H9 (cell line): ENCODE data around the gene OAS2. TPM values are rescaled to one million over a fixed set of nuclear protein-coding genes. Genes with fewer than 3 reads are reported as not detected.

Experiments
- DNase-seq: peaks from one replicate; pipeline ENCODE4 v3.0.0-alpha.2; 2017
- H2AFZ ChIP-seq: one replicate; pipeline ENCODE4 v1.6.1; 2013; ENCODE audit warnings: mild to moderate bottlenecking, low read length, control low read depth, moderate library complexity
- H2AK5ac ChIP-seq: 2 replicates; pipeline ENCODE4 v1.6.1; 2013; ENCODE audit warnings: low read length, control low read depth, mixed read lengths; ENCODE audit not compliant: insufficient read length
- H2BK120ac ChIP-seq: one replicate; pipeline ENCODE4 v1.6.1; 2013; ENCODE audit warnings: low read depth, mild to moderate bottlenecking, low read length, control low read depth, inconsistent platforms; ENCODE audit not compliant: poor library complexity, severe bottlenecking
- H2BK12ac ChIP-seq: 2 replicates; pipeline ENCODE4 v1.6.1; 2013; ENCODE audit warnings: low read length, control low read depth, mixed read lengths, low read depth; ENCODE audit not compliant: insufficient read length
- H2BK15ac ChIP-seq: 2 replicates; pipeline ENCODE4 v1.6.1; 2013; ENCODE audit warnings: low read depth, low read length, control low read depth
- H2BK20ac ChIP-seq: one replicate; pipeline ENCODE4 v1.6.1; 2013; ENCODE audit warnings: low read depth, mild to moderate bottlenecking, low read length, control low read depth, inconsistent platforms; ENCODE audit not compliant: poor library complexity, severe bottlenecking
- H2BK5ac ChIP-seq: 2 replicates; pipeline ENCODE4 v1.6.1; 2013; ENCODE audit warnings: low read length, control low read depth, mixed read lengths; ENCODE audit not compliant: insufficient read length
- H3K14ac ChIP-seq: 2 replicates; pipeline ENCODE4 v1.6.1; 2013; ENCODE audit warnings: low read length, control low read depth; ENCODE audit not compliant: insufficient read depth
- H3K18ac ChIP-seq: 2 replicates; pipeline ENCODE4 v1.6.1; 2013; ENCODE audit warnings: low read depth, mild to moderate bottlenecking, mixed read lengths, low read length, control low read depth; ENCODE audit not compliant: insufficient read length
- H3K23ac ChIP-seq: 2 replicates; pipeline ENCODE4 v1.6.1; 2013; ENCODE audit warnings: low read length, control low read depth, mixed read lengths, low read depth; ENCODE audit not compliant: insufficient read length
- H3K23me2 ChIP-seq: 2 replicates; pipeline ENCODE4 v1.6.1; 2013; ENCODE audit warnings: low read depth, mild to moderate bottlenecking, mixed read lengths, low read length, control low read depth; ENCODE audit not compliant: insufficient read length, poor library complexity, severe bottlenecking
- H3K27ac ChIP-seq: 2 replicates; pipeline ENCODE4 v1.5.1; 2013; ENCODE audit warnings: low read length, control low read depth, mixed read lengths, low read depth; ENCODE audit not compliant: insufficient read length
- H3K27me3 ChIP-seq: 2 replicates; pipeline ENCODE4 v1.6.1; 2013; ENCODE audit warnings: low read length, control low read depth, inconsistent platforms; ENCODE audit not compliant: insufficient read depth
- H3K4ac ChIP-seq: 2 replicates; pipeline ENCODE4 v1.6.1; 2013; ENCODE audit warnings: low read depth, mild to moderate bottlenecking, control low read depth, inconsistent platforms, low read length, moderate library complexity
- H3K4me1 ChIP-seq: 2 replicates; pipeline ENCODE4 v1.6.1; 2013; ENCODE audit warnings: low read length, control low read depth, inconsistent platforms; ENCODE audit not compliant: insufficient read depth
- H3K4me2 ChIP-seq: 2 replicates; pipeline ENCODE4 v1.6.1; 2013; ENCODE audit warnings: low read length, control low read depth, mixed read lengths; ENCODE audit not compliant: insufficient read length, insufficient read depth
- H3K56ac ChIP-seq: 2 replicates; pipeline ENCODE4 v1.6.1; 2013; ENCODE audit warnings: low read depth, mild to moderate bottlenecking, mixed read lengths, low read length, control low read depth; ENCODE audit not compliant: insufficient read length
- H3K79me1 ChIP-seq: 2 replicates; pipeline ENCODE4 v1.6.1; 2013; ENCODE audit warnings: low read depth, mild to moderate bottlenecking, moderate library complexity, low read length, control low read depth, inconsistent platforms; ENCODE audit not compliant: insufficient read depth, poor library complexity, severe bottlenecking
- H3K79me2 ChIP-seq: 2 replicates; pipeline ENCODE4 v1.6.1; 2013; ENCODE audit warnings: low read length, control low read depth, inconsistent platforms; ENCODE audit not compliant: insufficient read depth
- H3K9ac ChIP-seq: 2 replicates; pipeline ENCODE4 v1.6.1; 2013; ENCODE audit warnings: low read length, control low read depth, mixed read lengths; ENCODE audit not compliant: insufficient read length; ENCODE audit errors: extremely low read depth
- H3K9me3 ChIP-seq: one replicate; pipeline ENCODE4 v1.6.1; 2013; ENCODE audit warnings: low read depth, low read length, inconsistent platforms; ENCODE audit not compliant: control insufficient read depth
- H3T11ph ChIP-seq: one replicate; pipeline ENCODE4 v1.6.1; 2013; ENCODE audit warnings: mild to moderate bottlenecking, low read length, control low read depth, inconsistent platforms
- H4K20me1 ChIP-seq: one replicate; pipeline ENCODE4 v1.6.1; 2013; ENCODE audit not compliant: control insufficient read depth, insufficient read length, insufficient read depth
- H4K5ac ChIP-seq: 2 replicates; pipeline ENCODE4 v1.6.1; 2013; ENCODE audit warnings: low read depth, mild to moderate bottlenecking, mixed read lengths, low read length, control low read depth; ENCODE audit not compliant: insufficient read length
- H4K8ac ChIP-seq: replicated peaks from 2 replicates; pipeline ENCODE4 v1.6.1; 2013; ENCODE audit warnings: low read length, control low read depth, mixed read lengths, low read depth; ENCODE audit not compliant: insufficient read length
- H4K91ac ChIP-seq: 2 replicates; pipeline ENCODE4 v1.6.1; 2013; ENCODE audit warnings: low read depth, mild to moderate bottlenecking, moderate library complexity, mixed read lengths, low read length, control low read depth; ENCODE audit not compliant: insufficient read length
- H3K27ac Mint-ChIP-seq, 3 experiments: 2 replicates in 2 of 3; 3 replicates in 1 of 3; pipeline ENCODE4 v1.8.0; 2020 to 2021; ENCODE audit warnings: mixed read lengths in 3 of 3, mild to moderate bottlenecking in 1 of 3, moderate library complexity in 1 of 3
- H3K27me3 Mint-ChIP-seq: 2 replicates; pipeline ENCODE4 v1.8.0; 2021; ENCODE audit warnings: low read depth, mild to moderate bottlenecking, moderate library complexity, mixed read lengths
- H3K36me3 Mint-ChIP-seq, 3 experiments: 2 replicates in 2 of 3; 3 replicates in 1 of 3; pipeline ENCODE4 v1.8.0; 2020 to 2021; ENCODE audit warnings: low read depth in 3 of 3, mixed read lengths in 3 of 3; ENCODE audit not compliant: insufficient read depth in 1 of 3
- H3K4me1 Mint-ChIP-seq, 2 experiments: 2 replicates each; pipeline ENCODE4 v1.8.0; 2020; ENCODE audit warnings: mixed read lengths in 2 of 2
- H3K4me3 Mint-ChIP-seq, 2 experiments: 2 replicates in 1 of 2; 3 replicates in 1 of 2; pipeline ENCODE4 v1.8.0; 2020 to 2021; ENCODE audit warnings: mild to moderate bottlenecking in 2 of 2, mixed read lengths in 2 of 2, moderate library complexity in 1 of 2
- H3K9me3 Mint-ChIP-seq, 2 experiments: 2 replicates in 1 of 2; 3 replicates in 1 of 2; pipeline ENCODE4 v1.8.0; 2020; ENCODE audit warnings: mild to moderate bottlenecking in 2 of 2, mixed read lengths in 2 of 2, moderate library complexity in 1 of 2
- CTCF ChIP-seq: fragments of 200-600 bp; sonication (generic); conservative IDR thresholded peaks from 3 replicates; pipeline ENCODE4 v1.8.0; 2021; ENCODE audit warnings: antibody characterized with exemption, mild to moderate bottlenecking
- WGBS: extraction: QIAGEN DNeasy Blood & Tissue Kit; methylation state at CpG from one replicate; pipeline ENCODE4 v1.1.7; 2013; ENCODE audit warnings: missing lambda C conversion rate, low lambda C conversion rate, mixed read lengths; ENCODE audit not compliant: insufficient read length; ENCODE audit errors: extremely low coverage; 5-methylcytosine and 5-hydroxymethylcytosine counted together
- total RNA-seq: library from RNA; stranded (reverse); gene quantifications from 2 replicates; pipeline ENCODE4 v1.2.1, GENCODE V29; 2021

Gene OAS2
- total RNA-seq, 1 experiment from 2014 or later, result not detected

- Histone ChIP-seq H3K4me1 (no peaks in the 10 kb centered on the region), H3K4ac (no peak overlapping the region), H3K56ac (no peak overlapping the region), H3K79me2 (no peaks in the 10 kb centered on the region), H3K79me1 (no peaks in the 10 kb centered on the region), H3K9me3 (no peaks in the 10 kb centered on the region), H4K91ac (no peak overlapping the region), H3K23me2 (peaks cover 8% of the 10 kb centered on the region), H2BK15ac (no peak overlapping the region), H4K8ac (no peak overlapping the region), H2BK5ac (no peak overlapping the region), H3K27ac (no peak overlapping the region), H3K4me2 (no peak overlapping the region), H3K27me3 (no peaks in the 10 kb centered on the region; the same call in 1 of the 2 replicates), H3T11ph (no peak overlapping the region), H4K20me1 (no peaks in the 10 kb centered on the region), H4K5ac (no peak overlapping the region), H3K9ac (no peak overlapping the region), H2AFZ (no peak overlapping the region), H3K14ac (no peak overlapping the region), H3K23ac (no peak overlapping the region), H2BK20ac (no peak overlapping the region), H3K18ac (no peak overlapping the region), H2BK120ac (no peak overlapping the region), H2AK5ac (no peak overlapping the region), H2BK12ac (no peak overlapping the region)
- Mint-ChIP-seq H3K27me3 (peaks cover 32% of the 10 kb centered on the region), H3K27ac (no peak overlapping the region; a peak in 1 of 7 replicates), H3K36me3 (no peaks in the 10 kb centered on the region), H3K9me3 (no peaks in the 10 kb centered on the region; a peak in 1 of 5 replicates), H3K4me3 (no peak overlapping the region; a peak in 1 of 5 replicates), H3K4me1 (peaks cover 6 to 21% of the 10 kb centered on the region in 2 experiments)
- no peak for DNase-seq
- TF ChIP-seq CTCF, result no peak
- no CpG with 5 or more reads among the region's 7 CpGs for WGBS
Observed at GRCh38 chr12:112939761-112940381, 38.4 kb upstream of the OAS2 start.
